ENCODE data around the gene JAK1.
"Not testable (repeated sequence)": the region's sequence is repeated elsewhere in the genome, so short reads cannot be mapped to it uniquely, and the experiment has no call there.

Gene JAK1

GRCh38 chr1:64932962-64933295 lies 33.4 kb downstream of the JAK1 start:
- H2BK12ac ChIP-seq (ENCODE audit: low read length): no peak overlapping the region
- no peak overlapping the region for H3K4ac ChIP-seq (ENCODE audit: low read depth, low read length)
- no peak overlapping the region for H4K12ac ChIP-seq (ENCODE audit: low read depth, low read length)
- no peak overlapping the region for H3K4me3 ChIP-seq (ENCODE audit: low read depth, low read length)
- H3K4me1 ChIP-seq (ENCODE audit: control insufficient read depth in 1 of 2, insufficient read depth in 2 of 2, low read length in 2 of 2): peaks cover 9 to 10% of the 10 kb centered on the region in 2 experiments
- no peak overlapping the region for H2BK5ac ChIP-seq (ENCODE audit: low read depth, low read length, poor library complexity)
- no peak overlapping the region for H3K18ac ChIP-seq (ENCODE audit: low read length)
- H3K4me2 ChIP-seq (ENCODE audit: low read length): no peak overlapping the region
- H2AK5ac ChIP-seq (ENCODE audit: low read length): no peak overlapping the region
- no peaks in the 10 kb centered on the region for H3K79me1 ChIP-seq (ENCODE audit: low read length)
- H2BK120ac ChIP-seq (ENCODE audit: insufficient read depth, low read length, poor library complexity): no peak overlapping the region
- H3K27ac ChIP-seq (ENCODE audit: low read depth, low read length): no peak overlapping the region
- no CpG with 5 or more reads among the region's 4 CpGs for WGBS (ENCODE audit: extremely low coverage, insufficient coverage, insufficient read length)
- no peak overlapping the region for H4K91ac ChIP-seq (ENCODE audit: low read depth, low read length)
- H3K27me3 ChIP-seq (ENCODE audit: insufficient read depth, low read length): no peaks in the 10 kb centered on the region
- no peak overlapping the region for H3K14ac ChIP-seq (ENCODE audit: low read length)
- no peak overlapping the region for H3K23ac ChIP-seq (ENCODE audit: low read length)
- H3K79me2 ChIP-seq (ENCODE audit: control insufficient read depth, insufficient read depth, low read length, poor library complexity): no peaks in the 10 kb centered on the region
- no peak overlapping the region for H4K8ac ChIP-seq (ENCODE audit: low read depth, low read length)
- H3K9me3 ChIP-seq (ENCODE audit: insufficient read depth, low read depth, low read length): peaks cover 3% of the 10 kb centered on the region
- no peak overlapping the region for H2AFZ ChIP-seq (ENCODE audit: insufficient read depth, low read length, poor library complexity)
- no peaks in the 10 kb centered on the region for H3K36me3 ChIP-seq (ENCODE audit: control insufficient read depth in 1 of 2, insufficient read depth in 2 of 2, low read length in 2 of 2)
- no peak for DNase-seq
- no peak overlapping the region for H3K9ac ChIP-seq (ENCODE audit: low read length)

- H4K91ac ChIP-seq (ENCODE audit: low read depth, low read length); H3K79me1 ChIP-seq (ENCODE audit: low read length); H3K4me1 ChIP-seq (ENCODE audit: control insufficient read depth in 1 of 2, insufficient read depth in 2 of 2, low read length in 2 of 2); H3K14ac ChIP-seq (ENCODE audit: low read length); H3K18ac ChIP-seq (ENCODE audit: low read length); H2AFZ ChIP-seq (ENCODE audit: insufficient read depth, low read length, poor library complexity); H2BK12ac ChIP-seq (ENCODE audit: low read length); H4K8ac ChIP-seq (ENCODE audit: low read depth, low read length); DNase-seq; H4K12ac ChIP-seq (ENCODE audit: low read depth, low read length); H2BK5ac ChIP-seq (ENCODE audit: low read depth, low read length, poor library complexity); H3K4me2 ChIP-seq (ENCODE audit: low read length); H3K9me3 ChIP-seq (ENCODE audit: insufficient read depth, low read depth, low read length); H3K4ac ChIP-seq (ENCODE audit: low read depth, low read length); H3K4me3 ChIP-seq (ENCODE audit: low read depth, low read length); H3K27me3 ChIP-seq (ENCODE audit: insufficient read depth, low read length); H2AK5ac ChIP-seq (ENCODE audit: low read length); H3K23ac ChIP-seq (ENCODE audit: low read length); H3K79me2 ChIP-seq (ENCODE audit: control insufficient read depth, insufficient read depth, low read length, poor library complexity); H3K9ac ChIP-seq (ENCODE audit: low read length); H2BK120ac ChIP-seq (ENCODE audit: insufficient read depth, low read length, poor library complexity); H3K27ac ChIP-seq (ENCODE audit: low read depth, low read length); H3K36me3 ChIP-seq (ENCODE audit: control insufficient read depth in 1 of 2, insufficient read depth in 2 of 2, low read length in 2 of 2): not testable (repeated sequence)
Measured at GRCh38 chr1:64930640-64931039, 35.7 kb downstream of the JAK1 start.

- Histone ChIP-seq H3K4me3 (ENCODE audit: low read depth, low read length) (no peak overlapping the region), H2BK12ac (ENCODE audit: low read length) (no peak overlapping the region), H3K36me3 (ENCODE audit: control insufficient read depth in 1 of 2, insufficient read depth in 2 of 2, low read length in 2 of 2) (no peaks in the 10 kb centered on the region), H3K23ac (ENCODE audit: low read length) (no peak overlapping the region), H3K79me2 (ENCODE audit: control insufficient read depth, insufficient read depth, low read length, poor library complexity) (no peaks in the 10 kb centered on the region), H4K91ac (ENCODE audit: low read depth, low read length) (no peak overlapping the region), H3K27me3 (ENCODE audit: insufficient read depth, low read length) (no peaks in the 10 kb centered on the region), H3K9me3 (ENCODE audit: insufficient read depth, low read depth, low read length) (peaks cover 3% of the 10 kb centered on the region), H4K8ac (ENCODE audit: low read depth, low read length) (no peak overlapping the region), H3K14ac (ENCODE audit: low read length) (no peak overlapping the region), H2BK5ac (ENCODE audit: low read depth, low read length, poor library complexity) (no peak overlapping the region), H2AFZ (ENCODE audit: insufficient read depth, low read length, poor library complexity) (no peak overlapping the region), H3K9ac (ENCODE audit: low read length) (no peak overlapping the region), H3K4me1 (ENCODE audit: control insufficient read depth in 1 of 2, insufficient read depth in 2 of 2, low read length in 2 of 2) (peaks cover 7% of the 10 kb centered on the region in 2 experiments), H4K12ac (ENCODE audit: low read depth, low read length) (no peak overlapping the region), H3K27ac (ENCODE audit: low read depth, low read length) (no peak overlapping the region), H2AK5ac (ENCODE audit: low read length) (no peak overlapping the region), H3K79me1 (ENCODE audit: low read length) (no peaks in the 10 kb centered on the region), H3K4me2 (ENCODE audit: low read length) (no peak overlapping the region), H3K18ac (ENCODE audit: low read length) (no peak overlapping the region), H2BK120ac (ENCODE audit: insufficient read depth, low read length, poor library complexity) (no peak overlapping the region), H3K4ac (ENCODE audit: low read depth, low read length) (no peak overlapping the region)
- no peak for DNase-seq
Measured at GRCh38 chr1:64929221-64929620, 37.1 kb downstream of the JAK1 start.

GRCh38 chr1:64928325-64928724 lies 38.0 kb downstream of the JAK1 start:
- H3K4me2 ChIP-seq (ENCODE audit: low read length): no peak overlapping the region

GRCh38 chr1:64925594-64925993 lies 40.8 kb downstream of the JAK1 start:
- DNase-seq: no peak
- H4K8ac ChIP-seq (ENCODE audit: low read depth, low read length): no peak overlapping the region
- no peak overlapping the region for H3K14ac ChIP-seq (ENCODE audit: low read length)
- H3K4me2 ChIP-seq (ENCODE audit: low read length): no peak overlapping the region
- no peaks in the 10 kb centered on the region for H3K79me1 ChIP-seq (ENCODE audit: low read length)
- no peak overlapping the region for H2BK5ac ChIP-seq (ENCODE audit: low read depth, low read length, poor library complexity)
- no peak overlapping the region for H2BK12ac ChIP-seq (ENCODE audit: low read length)
- H3K18ac ChIP-seq (ENCODE audit: low read length): no peak overlapping the region
- H3K9me3 ChIP-seq (ENCODE audit: insufficient read depth, low read depth, low read length): no peaks in the 10 kb centered on the region
- no peak overlapping the region for H3K4me3 ChIP-seq (ENCODE audit: low read depth, low read length)
- no peaks in the 10 kb centered on the region for H3K79me2 ChIP-seq (ENCODE audit: control insufficient read depth, insufficient read depth, low read length, poor library complexity)
- no peak overlapping the region for H2AFZ ChIP-seq (ENCODE audit: insufficient read depth, low read length, poor library complexity)
- no peak overlapping the region for H2BK120ac ChIP-seq (ENCODE audit: insufficient read depth, low read length, poor library complexity)
- no peak overlapping the region for H3K9ac ChIP-seq (ENCODE audit: low read length)
- H3K27ac ChIP-seq (ENCODE audit: low read depth, low read length): no peak overlapping the region
- no peak overlapping the region for H3K4ac ChIP-seq (ENCODE audit: low read depth, low read length)
- no peaks in the 10 kb centered on the region for H3K27me3 ChIP-seq (ENCODE audit: insufficient read depth, low read length)
- peaks cover 0 to 1% of the 10 kb centered on the region in 2 experiments for H3K4me1 ChIP-seq (ENCODE audit: control insufficient read depth in 1 of 2, insufficient read depth in 2 of 2, low read length in 2 of 2)
- no peak overlapping the region for H3K23ac ChIP-seq (ENCODE audit: low read length)
- no peak overlapping the region for H4K12ac ChIP-seq (ENCODE audit: low read depth, low read length)
- H2AK5ac ChIP-seq (ENCODE audit: low read length): no peak overlapping the region
- no CpG with 5 or more reads among the region's 2 CpGs for WGBS (ENCODE audit: extremely low coverage, insufficient coverage, insufficient read length)
- H4K91ac ChIP-seq (ENCODE audit: low read depth, low read length): no peak overlapping the region
- no peaks in the 10 kb centered on the region for H3K36me3 ChIP-seq (ENCODE audit: control insufficient read depth in 1 of 2, insufficient read depth in 2 of 2, low read length in 2 of 2)

More at GRCh38 chr1:64928325-64928724, 38.0 kb downstream of the JAK1 start:
- no peak for DNase-seq
- H4K91ac ChIP-seq (ENCODE audit: low read depth, low read length): no peak overlapping the region
- H3K4me1 ChIP-seq (ENCODE audit: control insufficient read depth in 1 of 2, insufficient read depth in 2 of 2, low read length in 2 of 2): peaks cover 2% of the 10 kb centered on the region in 2 experiments
- no peaks in the 10 kb centered on the region for H3K79me2 ChIP-seq (ENCODE audit: control insufficient read depth, insufficient read depth, low read length, poor library complexity)
- H4K8ac ChIP-seq (ENCODE audit: low read depth, low read length): no peak overlapping the region
- H3K14ac ChIP-seq (ENCODE audit: low read length): no peak overlapping the region
- H3K9ac ChIP-seq (ENCODE audit: low read length): no peak overlapping the region
- H3K18ac ChIP-seq (ENCODE audit: low read length): no peak overlapping the region
- H3K23ac ChIP-seq (ENCODE audit: low read length): no peak overlapping the region
- no peak overlapping the region for H3K4ac ChIP-seq (ENCODE audit: low read depth, low read length)
- H3K27ac ChIP-seq (ENCODE audit: low read depth, low read length): no peak overlapping the region
- no peak overlapping the region for H2BK5ac ChIP-seq (ENCODE audit: low read depth, low read length, poor library complexity)
- H3K79me1 ChIP-seq (ENCODE audit: low read length): no peaks in the 10 kb centered on the region
- H3K4me3 ChIP-seq (ENCODE audit: low read depth, low read length): no peak overlapping the region
- H2AK5ac ChIP-seq (ENCODE audit: low read length): no peak overlapping the region
- H3K36me3 ChIP-seq (ENCODE audit: control insufficient read depth in 1 of 2, insufficient read depth in 2 of 2, low read length in 2 of 2): no peaks in the 10 kb centered on the region
- peaks cover 3% of the 10 kb centered on the region for H3K9me3 ChIP-seq (ENCODE audit: insufficient read depth, low read depth, low read length)
- no peak overlapping the region for H2BK120ac ChIP-seq (ENCODE audit: insufficient read depth, low read length, poor library complexity)
- no peak overlapping the region for H2BK12ac ChIP-seq (ENCODE audit: low read length)
- H4K12ac ChIP-seq (ENCODE audit: low read depth, low read length): no peak overlapping the region
- no peak overlapping the region for H2AFZ ChIP-seq (ENCODE audit: insufficient read depth, low read length, poor library complexity)
- WGBS (ENCODE audit: extremely low coverage, insufficient coverage, insufficient read length): no CpG with 5 or more reads among the region's 2 CpGs
- no peaks in the 10 kb centered on the region for H3K27me3 ChIP-seq (ENCODE audit: insufficient read depth, low read length)

All from trophoblast cell (in vitro differentiated cells and primary cell).